GM12873 (cell line): ENCODE data around the gene RAB26.

ENCODE experiments used
- CTCF ChIP-seq: IDR thresholded peaks from 2 replicates; pipeline ENCODE4 v1.5.1; 2012; ENCODE audit warnings: low read depth, mild to moderate bottlenecking, moderate library complexity, low read length, control low read depth; ENCODE audit not compliant: insufficient read depth; ENCODE audit errors: missing control alignments

Gene RAB26

GRCh38 chr16:2199621-2200139 is 51.3 kb downstream of the RAB26 start:
- no peak for TF ChIP-seq CTCF

GRCh38 chr16:2200313-2200712 is 51.9 kb downstream of the RAB26 start:
- no peak for TF ChIP-seq CTCF
